Esophagus muscularis mucosa (tissue), 4 donors: Measurements from ENCODE around the gene PGM2. TPM values are rescaled to one million over a fixed set of nuclear protein-coding genes. Genes with fewer than 3 reads are reported as not detected.

ENCODE experiments used
- DNase-seq: peaks from one replicate; pipeline ENCODE4 v3.0.0-alpha.2; 2017; ENCODE audit errors: extremely low spot score
- H3K27ac ChIP-seq, 4 donors: fragments of 200-600 bp; sonication (generic); replicated peaks in 1 of 4; 1 replicate in 3 of 4; 2 replicates in 1 of 4; pipeline ENCODE4 v1.5.1; 2016 to 2019; ENCODE audit warnings: mild to moderate bottlenecking in 1 of 4
- H3K27me3 ChIP-seq, 4 donors: fragments of 200-600 bp; sonication (generic); one replicate each; pipeline versions ENCODE4 v1.5.1 to v1.6.0; 2016 to 2019
- H3K36me3 ChIP-seq, 4 donors: fragments of 200-600 bp; sonication (generic); one replicate each; pipeline ENCODE4 v1.5.1; 2016 to 2019
- H3K4me1 ChIP-seq, 4 donors: fragments of 200-600 bp; sonication (generic); one replicate each; pipeline ENCODE4 v1.5.1; 2016 to 2019
- H3K4me3 ChIP-seq, 4 donors: fragments of 200-600 bp; sonication (generic); 1 replicate in 2 of 4; 2 replicates in 2 of 4; pipeline ENCODE4 v1.5.1; 2016 to 2019; ENCODE audit warnings: mild to moderate bottlenecking in 4 of 4, moderate library complexity in 1 of 4
- H3K9me3 ChIP-seq, 4 donors: fragments of 200-600 bp; sonication (generic); 1 replicate in 3 of 4; 2 replicates in 1 of 4; pipeline ENCODE4 v1.5.1; 2016 to 2019
- CTCF ChIP-seq, 3 experiments: fragments of 200-600 bp in 2 of 3; fragments of 450-650 bp in 1 of 3; sonication (generic) in 2 of 3; IDR thresholded peaks; one replicate each; pipeline ENCODE4 v1.5.1; 2017 to 2019; ENCODE audit warnings: antibody characterized with exemption in 3 of 3, mild to moderate bottlenecking in 2 of 3, moderate library complexity in 1 of 3
- EP300 ChIP-seq: sonication (generic); formaldehyde crosslinking; IDR thresholded peaks from one replicate; pipeline ENCODE4 v1.6.1; 2017; ENCODE audit warnings: antibody characterized with exemption
- POLR2A ChIP-seq: fragments of 450-650 bp; IDR thresholded peaks from one replicate; pipeline ENCODE4 v1.6.1; 2017; ENCODE audit warnings: antibody characterized with exemption, moderate library complexity, mild to moderate bottlenecking, low read depth
- POLR2AphosphoS5 ChIP-seq, 2 donors: sonication (generic); formaldehyde crosslinking; IDR thresholded peaks; one replicate each; pipeline ENCODE4 v1.6.1; 2017; ENCODE audit warnings: antibody characterized with exemption in 2 of 2
- WGBS: methylation state at CpG from one replicate; pipeline ENCODE4 v1.1.5; 2018; 5-methylcytosine and 5-hydroxymethylcytosine counted together
- intact Hi-C: fragments of 100-400 bp; cut with DNase I; formaldehyde crosslinking; loops from one replicate; pipeline ENCODE4 v1.15.1; 2023
- total RNA-seq, 4 donors: library from RNA; depleted of rRNA; stranded (reverse); fragments of >200 nt; gene quantifications; one replicate each; pipeline versions ENCODE4 v1.1.0 to v1.2.1, GENCODE V29; 2016

The PGM2 gene
- total RNA-seq, 4 donors from 2014 or later: 17.4 to 19.2 (median 18.8) TPM

- intact Hi-C loops: no loop called here
- Histone ChIP-seq H3K27me3 (no peaks in the 10 kb centered on the region), H3K27ac (no peak overlapping the region), H3K4me1 (peaks cover 8 to 25% (median 18%) of the 10 kb centered on the region in 4 donors), H3K9me3 (no peaks in the 10 kb centered on the region), H3K4me3 (no peak overlapping the region), H3K36me3 (peaks cover 0 to 18% (median 5%) of the 10 kb centered on the region in 4 donors)
- TF ChIP-seq EP300 (no peak), POLR2A (no peak), CTCF (IDR thresholded peaks at IDR 0.05) (no peak), POLR2AphosphoS5 (IDR thresholded peaks at IDR 0.05) (no peak)
- no peak for DNase-seq
- WGBS: 96% methylated on average over 3 of the region's 3 CpGs
Measured at GRCh38 chr4:37867102-37867501, 40.6 kb downstream of the PGM2 start.

GRCh38 chr4:37868238-37868637 lies 41.8 kb downstream of the PGM2 start:
- Histone ChIP-seq H3K9me3 (no peaks in the 10 kb centered on the region), H3K27ac (no peak overlapping the region), H3K4me3 (no peak overlapping the region), H3K36me3 (peaks cover 0 to 12% (median 3%) of the 10 kb centered on the region in 4 donors), H3K4me1 (peaks cover 8 to 35% (median 26%) of the 10 kb centered on the region in 4 donors), H3K27me3 (no peaks in the 10 kb centered on the region)
- DNase-seq: no peak
- intact Hi-C loops: no loop called here
- WGBS: 84% methylated on average over 4 of the region's 4 CpGs
- TF ChIP-seq POLR2A (no peak), POLR2AphosphoS5 (IDR thresholded peaks at IDR 0.05) (no peak), EP300 (no peak), CTCF (IDR thresholded peaks at IDR 0.05) (no peak)

DNA sequence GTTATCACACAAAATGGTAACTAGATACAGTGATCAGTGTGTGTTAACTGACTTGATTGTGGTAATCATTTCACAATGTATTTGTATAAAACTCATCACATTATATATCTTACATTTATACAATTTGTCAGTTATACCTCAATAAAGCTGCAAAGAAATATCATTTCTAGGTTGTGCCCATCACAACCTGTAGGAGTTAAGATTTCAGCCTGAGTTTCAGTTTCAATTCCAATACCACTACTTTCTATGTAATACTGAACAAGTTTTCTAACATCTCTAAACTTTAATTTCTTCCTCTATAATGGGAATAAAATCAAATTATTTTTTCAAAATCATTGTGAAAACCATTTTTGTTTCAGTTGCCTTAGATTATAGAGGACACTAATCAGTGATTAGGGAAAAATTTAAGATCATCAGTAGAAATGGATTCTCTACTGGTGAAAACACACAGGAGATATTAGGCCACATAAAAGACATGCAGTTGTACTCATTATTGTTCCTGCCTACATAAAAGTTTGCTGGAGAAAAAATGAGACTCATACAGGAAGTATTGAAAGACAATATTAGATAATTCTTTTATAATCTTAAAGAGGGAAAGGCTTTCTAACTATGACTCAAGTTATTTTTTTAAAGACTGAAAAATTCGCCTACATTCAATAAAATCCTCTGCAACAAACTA lies 46.0 kb downstream of the PGM2 start:
- Histone ChIP-seq H3K4me3 (no peak overlapping the region), H3K27me3 (no peaks in the 10 kb centered on the region), H3K36me3 (peaks cover 0 to 2% (median under 1%) of the 10 kb centered on the region in 4 donors), H3K27ac (peak overlapping the region; percentile 6 to 82 (median 64)), H3K4me1 (peaks cover 7 to 50% (median 47%) of the 10 kb centered on the region in 4 donors), H3K9me3 (no peaks in the 10 kb centered on the region)
- DNase-seq: no peak
- no peak for TF ChIP-seq EP300
- no peak for TF ChIP-seq POLR2A
- no peak for TF ChIP-seq CTCF (IDR thresholded peaks at IDR 0.05)
- no peak for TF ChIP-seq POLR2AphosphoS5 (IDR thresholded peaks at IDR 0.05)
- intact Hi-C loops: loop anchor here (5.0 kb wide), 1 partner anchor 45 kb away; the partner anchor contains the start of gene PGM2
- WGBS: 77% methylated on average over 1 of the region's 1 CpG

DNA sequence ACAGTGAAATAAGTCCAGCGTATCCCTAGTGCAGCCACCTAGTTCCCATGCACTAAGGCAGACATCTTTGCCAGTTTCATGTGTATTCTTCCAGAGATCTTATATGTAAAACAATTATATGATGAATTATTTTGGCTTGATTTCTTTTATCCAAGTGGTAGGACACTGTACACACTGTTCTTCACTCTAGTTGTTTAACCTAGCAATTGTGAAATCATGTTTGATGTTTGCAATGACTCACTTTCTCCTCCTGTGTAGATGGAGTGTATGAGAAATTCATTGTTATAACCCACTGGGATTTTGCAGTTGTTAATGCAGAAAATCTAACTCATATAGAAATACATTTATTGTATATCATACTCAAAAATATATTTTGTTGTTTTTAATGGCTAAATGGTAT lies 46.9 kb downstream of the PGM2 start:
- peak overlapping the region; percentile 69 to 82 (median 73) for H3K27ac ChIP-seq
- H3K4me1 ChIP-seq: peaks cover 7 to 58% (median 49%) of the 10 kb centered on the region in 4 donors
- no peak for TF ChIP-seq CTCF (IDR thresholded peaks at IDR 0.05)
- peak; percentile 24 for TF ChIP-seq EP300
- TF ChIP-seq POLR2AphosphoS5 (IDR thresholded peaks at IDR 0.05): peak in 1 of 2 donors; percentile 86
- H3K9me3 ChIP-seq: no peaks in the 10 kb centered on the region
- H3K27me3 ChIP-seq: no peaks in the 10 kb centered on the region
- no peak overlapping the region for H3K4me3 ChIP-seq
- H3K36me3 ChIP-seq: no peaks in the 10 kb centered on the region
- no peak for DNase-seq
- intact Hi-C loops: loop anchor here (5.0 kb wide), 1 partner anchor 46 kb away; the partner anchor contains the start of gene PGM2
- WGBS: 73% methylated on average over 1 of the region's 1 CpG
